HepG2 (cell line): ENCODE data around the gene AUNIP. TPM values are rescaled to one million over a fixed set of nuclear protein-coding genes. Genes with fewer than 3 reads are reported as not detected.

Source experiments
- ATAC-seq: fragments of 200-7000 bp; cut with Tn5 transposase; 3 replicates; pipeline ENCODE4 v1.9.1; 2020; ENCODE audit warnings: mild to moderate bottlenecking, moderate library complexity
- BruUV-seq: library from RNA; stranded (reverse); fragments of 400-500 nt; replicated peaks from 2 replicates; lab custom pipeline; 2021; lab: Mats Ljungman, UMichigan
- CTCF ChIA-PET: fragments of 300-600 bp; formaldehyde crosslinking; extraction: SDS; loops from one replicate; lab custom pipeline; 2021; ENCODE audit warnings: low total read pairs, inconsistent platforms, low intra/inter-chr PET ratio; lab: Yijun Ruan, JAX
- POLR2A ChIA-PET: fragments of 350-600 bp; sonication (Branson Sonifier 250); formaldehyde crosslinking; loops from one replicate; lab custom pipeline; 2020; ENCODE audit warnings: antibody characterized with exemption, inconsistent platforms; lab: Yijun Ruan, JAX
- DNase-seq: peaks from one replicate; pipeline ENCODE4 v3.0.0-alpha.2; 2015; ENCODE audit warnings: low spot score
- FAIRE-seq: peaks from 3 replicates; lab custom pipeline; 2011; peaks lifted over from hg19 to GRCh38; lab: Jason Lieb, UNC
- H2AFZ ChIP-seq: one replicate; pipeline ENCODE4 v1.6.1; 2011; ENCODE audit warnings: low read length, inconsistent platforms
- H3K27ac ChIP-seq: fragments of 300-600 bp; 3 replicates; pipeline ENCODE4 v1.8.0; 2011; ENCODE audit warnings: mixed run types, mild to moderate bottlenecking, mixed read lengths, low read length, inconsistent platforms; ENCODE audit not compliant: insufficient read depth; ENCODE audit errors: extremely low read length
- H3K27me3 ChIP-seq, 2 experiments: fragments of 200-600 bp in 1 of 2; 2 replicates in 1 of 2; 3 replicates in 1 of 2; pipeline versions ENCODE4 v1.6.0 to v1.8.0; 2011; ENCODE audit warnings: low read length in 2 of 2, mild to moderate bottlenecking in 2 of 2, moderate library complexity in 2 of 2, inconsistent platforms in 1 of 2; ENCODE audit not compliant: insufficient read depth in 2 of 2, control insufficient read depth in 1 of 2
- H3K36me3 ChIP-seq, 2 experiments: fragments of 200-600 bp in 1 of 2; replicated peaks in 1 of 2; 2 replicates in 1 of 2; 3 replicates in 1 of 2; pipeline versions ENCODE4 v1.5.1 to v1.8.0; 2011; ENCODE audit warnings: low read length in 2 of 2, inconsistent platforms in 1 of 2; ENCODE audit not compliant: insufficient read depth in 2 of 2, control insufficient read depth in 1 of 2
- H3K4me1 ChIP-seq: 2 replicates; pipeline ENCODE4 v1.5.1; 2012; ENCODE audit warnings: low read length, inconsistent platforms; ENCODE audit not compliant: insufficient read depth
- H3K4me2 ChIP-seq: 2 replicates; pipeline ENCODE4 v1.6.0; 2011; ENCODE audit warnings: low read depth, low read length, inconsistent platforms
- H3K4me3 ChIP-seq, 3 experiments: fragments of 200-600 bp in 1 of 3; sonication (generic), shearing (Covaris generic) in 1 of 3; replicated peaks in 1 of 3; 2 replicates each; pipeline ENCODE4 v1.5.1; 2011 to 2016; ENCODE audit warnings: low read length in 3 of 3, inconsistent platforms in 2 of 3, low read depth in 2 of 3, mild to moderate bottlenecking in 2 of 3, control low read depth in 1 of 3, mixed read lengths in 1 of 3; ENCODE audit not compliant: insufficient read depth in 1 of 3
- H3K79me2 ChIP-seq: one replicate; pipeline ENCODE4 v1.6.1; 2011; ENCODE audit warnings: low read length, inconsistent platforms; ENCODE audit not compliant: insufficient read depth
- H3K9ac ChIP-seq: 2 replicates; pipeline ENCODE4 v1.6.0; 2011; ENCODE audit warnings: mild to moderate bottlenecking, low read depth, low read length, inconsistent platforms; ENCODE audit not compliant: insufficient read depth
- H3K9me3 ChIP-seq: 2 replicates; pipeline ENCODE4 v1.5.1; 2012; ENCODE audit warnings: mild to moderate bottlenecking, low read length
- H4K20me1 ChIP-seq: 2 replicates; pipeline ENCODE4 v1.6.0; 2011; ENCODE audit warnings: inconsistent platforms, mild to moderate bottlenecking, low read length, moderate library complexity; ENCODE audit not compliant: insufficient read depth
- CEBPG ChIP-seq: IDR thresholded peaks from 2 replicates; pipeline ENCODE4 v1.6.1; 2016
- HOXD1 ChIP-seq: sonication (generic); formaldehyde crosslinking; IDR thresholded peaks from 2 replicates; pipeline ENCODE4 v1.5.0; 2020; ENCODE audit warnings: missing genetic modification reagents
- THAP8 ChIP-seq: sonication (generic); formaldehyde crosslinking; IDR thresholded peaks from 2 replicates; pipeline ENCODE4 v1.5.1; 2020; ENCODE audit warnings: missing genetic modification reagents, mild to moderate bottlenecking, borderline replicate concordance
- ZNF263 ChIP-seq: sonication (generic); formaldehyde crosslinking; IDR thresholded peaks from 2 replicates; pipeline ENCODE4 v1.4.0; 2020; ENCODE audit warnings: missing genetic modification reagents
- ZNF687 ChIP-seq: sonication (generic); formaldehyde crosslinking; IDR thresholded peaks from 2 replicates; pipeline ENCODE4 v1.5.1; 2020; ENCODE audit warnings: mild to moderate bottlenecking, missing genetic modification reagents, moderate library complexity
- ZSCAN20 ChIP-seq: sonication (generic); formaldehyde crosslinking; IDR thresholded peaks from 2 replicates; pipeline ENCODE4 v1.4.0; 2020; ENCODE audit warnings: missing genetic modification reagents, mild to moderate bottlenecking, borderline replicate concordance
- WGBS: methylation state at CpG from one replicate; pipeline ENCODE4 v1.1.6; 2017; ENCODE audit warnings: low lambda C conversion rate; 5-methylcytosine and 5-hydroxymethylcytosine counted together
- in situ Hi-C: cut with HindIII; loops from 2 replicates; pipeline ENCODE4 v1.10.0; 2017; ENCODE audit warnings: low pct_unique_long_range_greater_than_20kb; ENCODE audit not compliant: extremely low pct_ligation_motif_present
- intact Hi-C: fragments of 100-400 bp; cut with micrococcal nuclease; formaldehyde crosslinking; loops from one replicate; pipeline ENCODE4 v1.10.0; 2022; ENCODE audit not compliant: unreplicated experiment
- polyA plus RNA-seq, 8 experiments: library from polyadenylated mRNA; depleted of rRNA in 3 of 8; stranded (reverse) in 7 of 8; unstranded in 1 of 8; fragments of >200 nt; fragmentation: Illumina TruSeq in 4 of 8; extraction: Trizol in 4 of 8; gene quantifications; 2 replicates each; pipeline versions ENCODE4 v1.2.1 to v1.2.3, GENCODE V29; 2011 to 2016; ENCODE audit warnings: low read depth in 4 of 8, missing spikeins in 1 of 8, mixed read lengths in 1 of 8; ENCODE audit not compliant: insufficient read depth in 1 of 8
- total RNA-seq, 5 experiments: library from RNA; depleted of rRNA; stranded (reverse); fragments of >200 nt; fragmentation: Illumina TruSeq; extraction: Trizol; gene quantifications; 2 replicates each; pipeline ENCODE4 v1.2.3, GENCODE V29; 2016; ENCODE audit warnings: low read depth in 1 of 5

AUNIP gene
- total and polyA plus RNA-seq, 2 of the 13 experiments (the other 11 are each of a cell fraction or from before 2014, with no cell fraction given), result 3.8 to 12.3 TPM

GRCh38 chr1:25880518-25880917 is 21.3 kb upstream of the AUNIP start:
- Histone ChIP-seq H3K9ac (no peak overlapping the region), H3K27me3 (no peaks in the 10 kb centered on the region), H3K9me3 (no peaks in the 10 kb centered on the region), H3K4me1 (peaks cover 60% of the 10 kb centered on the region), H3K27ac (no peak overlapping the region), H3K79me2 (no peaks in the 10 kb centered on the region), H2AFZ (no peak overlapping the region), H3K36me3 (no peaks in the 10 kb centered on the region), H3K4me2 (no peak overlapping the region), H4K20me1 (no peaks in the 10 kb centered on the region), H3K4me3 (no peak overlapping the region)
- intact Hi-C loops (no loop called here), in situ Hi-C loops (no loop called here)
- ChIA-PET CTCF (no interaction called here), POLR2A (no interaction called here)
- FAIRE-seq, result no peak
- no peak for ATAC-seq
- BruUV-seq, result no TSS peak
- TF ChIP-seq HOXD1 (CRISPR knock-in tag) (no peak), ZNF263 (CRISPR knock-in tag) (peak; percentile 99)
- no peak for DNase-seq
- 69% methylated on average over 4 of the region's 5 CpGs for WGBS

GRCh38 chr1:25879675-25880074 is 20.4 kb upstream of the AUNIP start:
- H3K4me1 ChIP-seq, result peaks cover 52% of the 10 kb centered on the region
- no peak overlapping the region for H3K9ac ChIP-seq
- peaks cover 4% of the 10 kb centered on the region for H3K79me2 ChIP-seq
- peak; percentile 15 for ATAC-seq
- in situ Hi-C loops (no loop called here), intact Hi-C loops (no loop called here)
- no peak for FAIRE-seq
- no TSS peak for BruUV-seq
- no peaks in the 10 kb centered on the region for H4K20me1 ChIP-seq
- H3K4me3 ChIP-seq, result no peak overlapping the region; a peak in 1 of 6 replicates
- H3K27me3 ChIP-seq, result no peaks in the 10 kb centered on the region; a peak in 1 of 5 replicates
- DNase-seq, result no peak
- POLR2A ChIA-PET, result interaction anchor here (0.7 to 1.2 kb wide), 3 partner anchors 12 to 118 kb away, joined by 3 to 4 read pairs (median 3); partner anchors contain the start of gene PAFAH2
- CTCF ChIA-PET, result no interaction called here
- TF ChIP-seq ZNF687 (CRISPR knock-in tag) (0 out of 2 replicates have a peak, but pooled peaks have one; percentile 30), ZSCAN20 (no peak), THAP8 (CRISPR knock-in tag) (no peak), CEBPG (CRISPR knock-in tag) (0 out of 2 replicates have a peak, but pooled peaks have one; percentile 4)
- no peak overlapping the region for H2AFZ ChIP-seq
- no peaks in the 10 kb centered on the region for H3K9me3 ChIP-seq
- no peak overlapping the region for H3K27ac ChIP-seq
- WGBS, result 0% methylated on average over 2 of the region's 2 CpGs
- H3K36me3 ChIP-seq, result no peaks in the 10 kb centered on the region
- H3K4me2 ChIP-seq, result peak overlapping the region; percentile 47
